GM12878 (cell line): ENCODE measurements around the gene MAPT. TPM values are rescaled to one million over a fixed set of nuclear protein-coding genes. Genes with fewer than 3 reads are reported as not detected.

Experiments
- ATAC-seq: fragments of 200-7000 bp; cut with Tn5 transposase; 3 replicates; pipeline ENCODE4 v1.9.1; 2020; ENCODE audit warnings: mild to moderate bottlenecking, moderate library complexity
- BruUV-seq: library from RNA; stranded (reverse); fragments of 400-500 nt; replicated peaks from 2 replicates; lab custom pipeline; 2021; lab: Mats Ljungman, UMichigan
- CTCF ChIA-PET: fragments of 300-600 bp; sonication (Branson Sonifier 250); formaldehyde crosslinking; extraction: SDS; loops from one replicate; lab custom pipeline; 2021; ENCODE audit warnings: inconsistent platforms; lab: Yijun Ruan, JAX
- POLR2A ChIA-PET: fragments of 350-600 bp; formaldehyde crosslinking; extraction: SDS; loops from one replicate; lab custom pipeline; 2021; ENCODE audit warnings: inconsistent platforms; lab: Charles Lee
- RAD21 ChIA-PET: fragments of 300-600 bp; sonication (Branson Sonifier 250); formaldehyde crosslinking; loops from one replicate; lab custom pipeline; 2023; ENCODE audit warnings: antibody characterized with exemption; ENCODE audit not compliant: unreplicated experiment; lab: Charles Lee
- SMC1A ChIA-PET: fragments of 300-600 bp; sonication (Branson Sonifier 250); formaldehyde crosslinking; loops from one replicate; lab custom pipeline; 2023; ENCODE audit not compliant: unreplicated experiment, uncharacterized antibody; lab: Charles Lee
- DNase-seq: peaks from one replicate; pipeline ENCODE4 v3.0.0-alpha.2; 2011; ENCODE audit warnings: low read depth, low spot score
- FAIRE-seq: peaks from 3 replicates; lab custom pipeline; 2011; peaks lifted over from hg19 to GRCh38; lab: Jason Lieb, UNC
- H2AFZ ChIP-seq: 2 replicates; pipeline ENCODE4 v1.6.0; 2011; ENCODE audit warnings: low read depth, low read length, control low read depth; ENCODE audit not compliant: control insufficient read depth
- H3K27ac ChIP-seq: 2 replicates; pipeline ENCODE4 v1.5.1; 2011; ENCODE audit warnings: control low read depth; ENCODE audit not compliant: control insufficient read depth, insufficient read depth
- H3K27me3 ChIP-seq, 2 experiments: replicated peaks in 1 of 2; 2 replicates each; pipeline versions ENCODE4 v1.6.0 to v1.6.1; 2011; ENCODE audit warnings: low read length in 1 of 2; ENCODE audit not compliant: control insufficient read depth in 2 of 2, insufficient read depth in 2 of 2
- H3K36me3 ChIP-seq, 2 experiments: 2 replicates each; pipeline ENCODE4 v1.5.1; 2011; ENCODE audit warnings: low read length in 1 of 2; ENCODE audit not compliant: control insufficient read depth in 2 of 2, insufficient read depth in 2 of 2
- H3K4me1 ChIP-seq: 2 replicates; pipeline ENCODE4 v1.6.1; 2011; ENCODE audit warnings: mild to moderate bottlenecking, low read length, moderate library complexity, mixed read lengths; ENCODE audit not compliant: control insufficient read depth, insufficient read depth
- H3K4me2 ChIP-seq: 2 replicates; pipeline ENCODE4 v1.6.0; 2011; ENCODE audit warnings: control low read depth; ENCODE audit not compliant: control insufficient read depth, insufficient read depth
- H3K4me3 ChIP-seq: fragments of 200-600 bp; sonication (generic); 2 replicates; pipeline ENCODE4 v1.5.1; 2016
- H3K79me2 ChIP-seq: 2 replicates; pipeline ENCODE4 v1.6.0; 2011; ENCODE audit warnings: low read length; ENCODE audit not compliant: control insufficient read depth, insufficient read depth
- H3K9ac ChIP-seq: 2 replicates; pipeline ENCODE4 v1.8.0; 2011; ENCODE audit warnings: low read length, control low read depth, mixed read lengths; ENCODE audit not compliant: control insufficient read depth, insufficient read depth
- H3K9me3 ChIP-seq: replicated peaks from 3 replicates; pipeline ENCODE4 v1.5.1; 2011; ENCODE audit warnings: mild to moderate bottlenecking, low read length; ENCODE audit not compliant: control insufficient read depth, insufficient read depth
- H4K20me1 ChIP-seq: 2 replicates; pipeline ENCODE4 v1.6.0; 2011; ENCODE audit not compliant: control insufficient read depth, insufficient read depth
- BCL11A ChIP-seq: IDR thresholded peaks from 2 replicates; pipeline ENCODE4 v1.6.1; 2011; ENCODE audit warnings: low read depth, low read length
- DPF2 ChIP-seq: fragments of 450-650 bp; IDR thresholded peaks from 2 replicates; pipeline ENCODE4 v1.6.1; 2017; ENCODE audit warnings: mild to moderate bottlenecking
- IKZF2 ChIP-seq, 2 experiments: fragments of 450-650 bp; IDR thresholded peaks; 2 replicates each; pipeline ENCODE4 v1.6.1; 2017; ENCODE audit warnings: mild to moderate bottlenecking in 2 of 2, moderate library complexity in 2 of 2
- NBN ChIP-seq: fragments of 450-650 bp; IDR thresholded peaks from 2 replicates; pipeline ENCODE4 v1.6.1; 2016
- NFYB ChIP-seq: IDR thresholded peaks from 2 replicates; pipeline ENCODE4 v1.6.1; 2011; ENCODE audit warnings: low read depth, mild to moderate bottlenecking, low read length, improper control_type of control experiment, moderate library complexity; ENCODE audit not compliant: insufficient read depth
- NR2C2 ChIP-seq: IDR thresholded peaks from 2 replicates; pipeline ENCODE4 v1.6.1; 2011; ENCODE audit warnings: borderline replicate concordance, low read depth; ENCODE audit not compliant: control insufficient read depth, insufficient read length
- SP1 ChIP-seq: IDR thresholded peaks from one replicate; pipeline ENCODE4 v1.6.1; 2011; ENCODE audit warnings: low read depth, low read length
- SREBF2 ChIP-seq: IDR thresholded peaks from 2 replicates; pipeline ENCODE4 v1.6.1; 2012; ENCODE audit warnings: mild to moderate bottlenecking, low read length
- ZBTB40 ChIP-seq: fragments of 450-650 bp; IDR thresholded peaks from 2 replicates; pipeline ENCODE4 v1.6.1; 2016; ENCODE audit warnings: mild to moderate bottlenecking, moderate library complexity, borderline replicate concordance
- ZNF274 ChIP-seq: IDR thresholded peaks from one replicate; pipeline ENCODE4 v1.8.0; 2011; ENCODE audit not compliant: insufficient read length, insufficient read depth
- WGBS: methylation state at CpG from one replicate; pipeline ENCODE4 v1.1.6; 2016; ENCODE audit warnings: low lambda C conversion rate; ENCODE audit not compliant: insufficient replicate concordance, insufficient coverage; ENCODE audit errors: missing lambda C conversion rate; 5-methylcytosine and 5-hydroxymethylcytosine counted together
- in situ Hi-C: fragments of 300-500 bp; cut with MboI; formaldehyde crosslinking; loops from 9 replicates; pipeline ENCODE4 v1.14.3; 2018; ENCODE audit warnings: mixed read lengths
- intact Hi-C: fragments of 100-400 bp; cut with micrococcal nuclease; formaldehyde crosslinking; loops from one replicate; pipeline ENCODE4 v1.14.2; 2022; ENCODE audit not compliant: unreplicated experiment
- polyA plus RNA-seq, 11 experiments: library from polyadenylated mRNA; depleted of rRNA in 4 of 11; unstranded in 6 of 11; stranded (reverse) in 5 of 11; fragments of >200 nt; fragmentation: Nextera tagmentation in 4 of 11; fragmentation: Illumina TruSeq in 1 of 11; extraction: Ambion mirVana in 4 of 11; extraction: Trizol in 1 of 11; gene quantifications; 1 replicate in 1 of 11; 2 replicates in 10 of 11; pipeline versions ENCODE4 v1.2.1 to v1.2.3, GENCODE V29; 2011 to 2016; ENCODE audit warnings: inconsistent platforms in 2 of 11, missing spikeins in 2 of 11, low read depth in 1 of 11
- total RNA-seq, 4 experiments: library from RNA; depleted of rRNA in 3 of 4; stranded (reverse); fragments of >200 nt in 3 of 4; fragmentation: Illumina TruSeq in 1 of 4; extraction: Trizol in 1 of 4; gene quantifications; 2 replicates each; pipeline versions ENCODE4 v1.2.1 to v1.2.3, GENCODE V29; 2013 to 2021

The MAPT gene
- total and polyA plus RNA-seq, 10 of the 15 experiments (the other 5 are each of a cell fraction or from before 2014, with no cell fraction given), result under 0.01 to 0.05 (median 0.03) TPM; not detected in 7

- no peak for TF ChIP-seq ZNF274
- TF ChIP-seq, all 136 proteins: peak for 0
Measured at GRCh38 chr17:45997166-45997565, 102.8 kb downstream of the MAPT start (continued).

- no peaks in the 10 kb centered on the region for H3K36me3 ChIP-seq
- H4K20me1 ChIP-seq, result no peaks in the 10 kb centered on the region
- H3K4me2 ChIP-seq, result no peak overlapping the region
- ChIA-PET CTCF (no interaction called here), SMC1A (interaction anchor here (1.1 kb wide), 1 partner anchor 24 kb away, joined by 3 read pairs; no protein-coding TSS in a partner anchor), RAD21 (no interaction called here), POLR2A (no interaction called here)
- in situ Hi-C loops (no loop called here), intact Hi-C loops (no loop called here)
- ATAC-seq, result no peak
- H2AFZ ChIP-seq, result no peak overlapping the region
- no peak overlapping the region for H3K4me3 ChIP-seq
- BruUV-seq, result no TSS peak
- H3K9ac ChIP-seq, result no peak overlapping the region
- no peak overlapping the region for H3K27ac ChIP-seq
- no peaks in the 10 kb centered on the region for H3K79me2 ChIP-seq
- no peaks in the 10 kb centered on the region for H3K4me1 ChIP-seq
- WGBS, result 51% methylated on average over 9 of the region's 9 CpGs
- no peak for DNase-seq
- no peaks in the 10 kb centered on the region for H3K9me3 ChIP-seq
- TF ChIP-seq IKZF2 (IDR thresholded peaks at IDR 0.05) (no peak), NBN (no peak), SP1 (no peak), DPF2 (no peak), ZBTB40 (no peak), BCL11A (no peak), NFYB (no peak), NR2C2 (no peak), SREBF2 (no peak)
- H3K27me3 ChIP-seq, result no peaks in the 10 kb centered on the region
- FAIRE-seq, result no peak
Measured at GRCh38 chr17:45997624-45998023, 103.3 kb downstream of the MAPT start.
